HG03025 (cell line): ENCODE measurements around the gene UNC80.

Experiments
- ATAC-seq: cut with Tn5 transposase; IDR thresholded peaks from one replicate; pipeline ENCODE4 v1.9.1; 2021; ENCODE audit warnings: mild to moderate bottlenecking, moderate library complexity; ENCODE audit not compliant: unreplicated experiment, low FRiP score

UNC80 gene

DNA sequence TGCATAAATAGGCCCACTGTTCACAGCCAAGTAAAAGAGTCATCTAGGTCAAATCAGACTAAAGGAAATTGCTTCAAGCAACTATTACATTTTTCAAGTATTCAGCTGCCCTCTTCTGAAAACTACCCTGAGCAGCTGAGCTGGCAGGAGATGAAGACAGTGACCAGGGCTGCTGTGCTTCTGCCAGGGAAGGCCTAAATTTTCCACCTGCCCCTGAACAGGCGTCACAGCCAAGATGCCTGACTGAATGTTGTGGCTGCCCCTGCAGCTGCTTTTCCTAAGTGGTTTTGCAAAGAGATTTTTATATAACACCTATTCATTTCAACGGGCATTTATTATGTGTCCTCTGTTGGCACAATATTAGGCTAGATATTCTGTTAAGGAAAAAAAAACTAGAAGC, 134.1 kb downstream of the UNC80 start:
- no peak for ATAC-seq

DNA sequence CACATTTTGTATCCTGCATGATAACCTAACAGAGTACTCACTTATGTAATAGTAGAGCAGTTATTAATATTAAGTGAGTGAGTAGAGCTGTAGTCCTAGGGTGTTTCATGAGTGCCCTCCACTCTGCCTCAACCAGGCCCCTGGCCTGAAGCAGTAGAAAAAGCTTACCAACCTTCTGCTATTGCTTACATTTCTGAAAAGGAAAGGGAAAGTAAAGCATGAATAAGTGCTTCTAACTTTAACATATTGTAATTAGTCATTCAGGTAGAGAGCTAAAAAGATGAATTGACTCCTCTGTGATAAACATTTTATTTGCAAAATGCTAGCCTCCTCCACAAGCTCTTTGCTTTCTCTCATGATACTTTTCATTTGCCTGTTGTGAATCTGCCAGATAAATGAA, 136.1 kb downstream of the UNC80 start:
- ATAC-seq: no peak

DNA sequence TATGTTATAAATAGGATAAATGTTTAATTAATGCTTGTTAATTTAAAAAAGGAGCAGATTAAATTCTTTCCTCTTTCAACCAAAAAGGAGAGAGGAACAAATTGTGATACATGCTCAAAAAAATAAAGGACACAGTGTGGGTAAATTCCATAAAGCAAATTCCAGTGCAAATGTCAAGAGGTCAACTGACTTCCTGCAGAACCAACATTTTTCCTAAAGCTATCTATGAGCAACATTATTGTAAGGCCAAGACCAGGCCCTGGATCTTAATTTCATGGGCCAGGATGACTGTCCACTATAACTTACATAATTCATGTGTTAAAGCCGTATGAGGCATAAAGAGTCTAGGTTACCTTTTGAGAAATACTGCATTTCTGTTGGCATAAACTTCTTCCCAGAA, 136.9 kb downstream of the UNC80 start:
- no peak for ATAC-seq

DNA sequence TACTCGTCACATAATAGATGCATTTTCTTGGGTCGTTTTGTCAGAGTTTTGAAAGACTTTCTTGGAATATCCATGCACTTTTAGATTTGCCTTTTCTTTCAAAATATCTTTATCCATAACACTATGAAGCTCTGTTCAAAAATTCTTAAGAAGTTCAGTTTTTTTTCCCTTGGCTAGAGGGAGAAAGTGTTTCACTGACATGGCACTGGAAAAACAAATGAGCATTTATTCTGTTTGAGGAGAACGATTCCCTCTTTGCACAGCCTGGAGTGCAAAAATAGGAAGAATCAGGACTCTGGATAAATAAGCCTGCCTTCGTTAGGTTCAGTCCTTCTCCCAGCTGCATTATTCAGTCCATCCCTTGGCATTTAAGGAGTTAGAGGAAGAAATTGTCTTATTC, 139.9 kb downstream of the UNC80 start:
- ATAC-seq: no peak

DNA sequence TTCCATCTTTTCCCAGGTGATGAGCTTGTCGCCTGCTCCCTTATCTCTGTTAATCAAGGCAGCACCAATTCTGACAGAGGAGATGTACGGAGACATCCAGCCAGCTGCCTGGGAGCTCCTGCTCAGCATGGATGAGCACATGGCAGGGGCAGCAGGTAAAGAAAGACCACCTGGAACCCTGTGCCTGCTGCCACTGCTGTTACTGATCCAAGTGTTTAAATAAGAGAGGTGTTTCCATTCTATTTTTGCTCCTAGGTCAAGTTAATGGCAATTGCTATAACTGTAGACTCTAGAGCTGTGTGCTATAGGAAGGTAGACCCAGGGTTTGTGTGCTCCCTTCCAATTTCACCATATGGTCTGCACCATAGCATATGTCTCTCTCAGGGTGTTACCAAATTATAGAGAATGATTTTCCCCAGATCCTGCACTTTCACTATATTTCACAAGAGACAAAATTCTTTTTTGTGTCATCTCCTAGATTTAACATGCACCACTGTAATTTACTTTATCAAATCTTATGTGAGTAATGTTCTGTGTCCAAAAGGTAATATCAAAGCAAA, 142.2 kb downstream of the UNC80 start:
- ATAC-seq: no peak

DNA sequence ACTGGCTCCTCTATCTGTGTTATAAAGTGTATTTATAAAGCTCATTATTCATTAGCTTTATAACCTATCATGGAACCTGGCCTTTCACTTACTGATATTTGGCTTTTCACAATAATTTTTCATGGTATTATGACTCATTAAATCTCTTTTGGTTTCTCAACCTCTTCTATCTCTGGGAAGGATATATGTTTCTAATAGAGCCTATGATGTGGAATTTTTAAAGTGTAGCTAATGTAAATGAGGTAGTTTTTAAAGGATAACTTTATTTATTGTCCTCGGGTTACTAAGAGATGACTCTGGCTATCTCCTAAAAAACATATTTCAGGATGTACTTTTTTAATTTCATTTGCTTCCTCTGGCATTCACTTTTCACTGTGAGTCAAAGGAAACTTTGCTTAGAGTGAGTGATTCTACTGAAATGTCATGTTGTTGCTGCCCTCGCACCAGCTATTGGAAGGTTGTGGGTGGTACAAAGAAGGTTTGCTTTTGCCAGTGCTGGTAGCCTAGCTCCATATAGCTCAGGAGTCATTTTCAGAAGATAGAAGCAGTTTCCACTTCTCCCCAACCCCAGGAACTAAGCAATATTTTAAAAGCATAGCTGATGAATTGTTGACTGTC, 145.6 kb downstream of the UNC80 start:
- ATAC-seq: no peak

DNA sequence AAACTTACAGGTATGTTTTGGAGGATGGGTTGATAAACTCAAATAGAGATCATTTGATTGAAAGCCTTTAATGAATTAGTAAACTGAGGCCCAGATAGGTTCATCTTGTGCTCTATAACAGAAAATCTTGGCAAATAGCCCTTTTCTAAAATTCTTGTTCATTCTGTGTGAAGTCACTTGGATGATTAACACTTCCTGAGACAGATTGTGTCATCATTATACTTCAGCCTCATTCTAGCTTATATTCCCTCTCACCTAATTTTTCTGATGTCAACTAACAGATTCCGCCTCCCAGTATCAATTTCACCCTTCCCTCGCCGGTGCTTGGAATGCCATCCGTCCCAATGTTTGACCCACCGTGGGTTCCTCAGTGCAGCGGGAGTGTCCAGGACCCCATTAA, 146.6 kb downstream of the UNC80 start:
- no peak for ATAC-seq

DNA sequence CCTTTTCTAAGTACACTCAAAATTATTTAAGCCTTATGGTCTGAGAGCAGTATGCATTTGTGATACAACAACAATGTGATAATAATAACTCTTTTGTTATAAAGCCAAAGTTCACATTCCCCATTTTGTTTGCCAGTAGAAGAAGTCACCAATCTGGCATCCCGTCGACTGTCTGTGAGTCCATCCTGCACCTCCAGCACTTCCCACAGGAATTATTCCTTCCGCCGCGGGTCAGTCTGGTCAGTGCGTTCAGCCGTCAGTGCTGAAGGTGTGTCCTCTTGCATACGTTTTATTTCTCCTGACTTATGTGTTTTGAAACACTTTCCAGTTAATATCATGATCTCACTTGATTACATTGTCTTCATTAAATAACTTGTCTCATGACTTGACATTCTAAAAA, 150.5 kb downstream of the UNC80 start:
- no peak for ATAC-seq

DNA sequence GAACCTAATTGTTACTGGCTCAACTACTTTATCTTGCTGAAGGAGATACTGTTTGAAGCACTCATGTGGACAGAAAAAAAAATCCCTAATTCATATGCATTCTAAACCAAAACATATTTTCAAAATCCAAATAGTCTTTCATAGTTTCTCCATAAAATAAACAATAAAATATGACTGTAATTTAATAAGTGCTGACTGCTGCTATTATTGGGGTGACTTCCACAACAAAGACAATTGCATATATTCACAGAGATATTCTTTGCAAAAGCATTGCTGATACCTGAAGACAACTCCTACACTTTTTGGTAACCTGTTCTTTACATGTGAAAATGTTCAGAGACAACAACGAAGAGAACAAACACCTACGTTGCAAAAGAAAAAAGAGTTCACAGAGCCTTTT, 157.7 kb downstream of the UNC80 start:
- ATAC-seq: no peak

DNA sequence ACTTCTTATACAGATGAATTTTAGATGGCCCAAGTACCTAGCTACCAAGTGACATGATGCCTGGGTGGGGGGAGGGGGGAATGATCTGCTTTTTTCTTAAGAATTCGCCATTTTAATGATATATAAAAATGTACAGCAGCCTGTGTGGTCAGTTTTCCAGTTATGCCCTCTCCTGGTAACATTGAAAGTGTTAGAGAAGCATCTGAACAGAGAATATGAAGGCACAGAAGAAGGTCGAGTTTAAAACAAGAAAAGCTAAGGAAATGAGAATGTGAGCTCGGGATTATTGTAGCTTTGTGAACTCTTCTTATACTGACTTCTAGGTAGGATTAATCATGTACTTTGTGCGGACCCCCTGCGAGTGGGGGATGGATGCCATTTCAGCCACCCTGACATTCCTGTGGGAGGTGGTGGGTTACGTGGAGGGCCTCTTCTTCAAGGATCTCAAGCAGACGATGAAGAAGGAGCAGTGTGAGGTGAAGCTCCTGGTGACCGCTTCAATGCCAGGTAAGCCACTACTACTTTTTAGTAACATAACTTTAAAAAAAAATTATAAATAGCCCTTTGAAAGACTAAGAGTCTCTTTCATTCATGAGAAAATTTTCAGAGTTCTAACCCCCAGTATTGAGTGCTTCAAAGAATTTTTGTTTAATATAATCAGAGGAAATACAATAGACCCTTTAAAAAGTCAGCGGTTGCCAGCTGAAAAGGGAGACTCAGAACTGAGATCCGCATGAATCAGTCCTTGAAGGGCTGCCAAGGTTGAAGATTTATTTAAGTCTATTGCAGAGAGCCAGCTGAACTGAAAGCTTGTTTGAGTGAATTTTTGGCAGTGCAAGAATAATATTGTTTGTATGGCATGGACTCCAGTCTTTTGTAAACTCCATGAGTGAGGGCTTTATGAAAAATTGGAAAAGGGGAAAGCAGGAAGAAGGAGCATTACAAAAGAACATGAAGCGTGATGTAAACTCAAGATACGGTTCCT, 162.2 kb downstream of the UNC80 start:
- no peak for ATAC-seq

DNA sequence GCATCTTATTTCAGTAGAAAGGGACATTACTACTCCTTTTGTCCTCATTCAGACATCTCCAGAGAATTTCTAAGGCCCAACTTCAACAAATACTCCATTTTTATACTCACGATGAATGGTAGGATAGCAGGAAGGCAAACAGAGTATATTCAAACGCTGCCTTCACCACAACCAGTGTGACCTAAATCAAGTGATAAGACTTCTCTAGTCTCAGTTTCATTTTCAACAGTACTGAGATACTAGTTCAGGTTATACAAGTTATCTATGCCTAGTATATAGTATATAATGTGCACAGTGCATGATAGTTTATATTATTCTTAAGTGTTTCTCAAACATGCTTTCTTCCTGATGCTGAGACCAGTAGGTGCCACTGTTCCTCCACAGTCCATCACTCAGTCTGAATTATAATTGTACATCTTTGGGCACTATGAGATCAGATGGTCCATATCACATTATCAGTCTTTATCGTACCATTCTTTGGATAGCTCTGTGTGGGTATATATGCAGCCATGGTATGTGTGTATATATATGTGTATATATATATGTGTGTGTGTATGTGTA, 164.6 kb downstream of the UNC80 start:
- no peak for ATAC-seq

DNA sequence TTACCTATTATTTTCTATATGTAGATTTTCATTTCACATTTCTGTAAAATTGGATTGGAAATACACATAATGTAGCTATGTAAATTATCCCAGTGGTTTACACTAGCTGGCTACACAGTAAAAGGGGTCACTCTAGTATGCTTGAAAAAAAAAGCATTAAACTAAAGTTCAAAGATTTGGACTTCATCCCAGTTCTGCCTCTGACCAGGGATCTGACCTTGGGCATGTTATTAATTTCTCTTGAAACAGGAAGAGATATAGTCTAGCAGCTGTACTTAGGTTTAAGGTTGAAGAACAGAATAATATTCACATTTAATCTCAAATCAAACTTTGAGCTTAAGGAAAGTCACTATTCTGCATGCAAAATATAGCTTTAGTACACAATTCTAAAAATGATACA, 166.3 kb downstream of the UNC80 start:
- no peak for ATAC-seq

DNA sequence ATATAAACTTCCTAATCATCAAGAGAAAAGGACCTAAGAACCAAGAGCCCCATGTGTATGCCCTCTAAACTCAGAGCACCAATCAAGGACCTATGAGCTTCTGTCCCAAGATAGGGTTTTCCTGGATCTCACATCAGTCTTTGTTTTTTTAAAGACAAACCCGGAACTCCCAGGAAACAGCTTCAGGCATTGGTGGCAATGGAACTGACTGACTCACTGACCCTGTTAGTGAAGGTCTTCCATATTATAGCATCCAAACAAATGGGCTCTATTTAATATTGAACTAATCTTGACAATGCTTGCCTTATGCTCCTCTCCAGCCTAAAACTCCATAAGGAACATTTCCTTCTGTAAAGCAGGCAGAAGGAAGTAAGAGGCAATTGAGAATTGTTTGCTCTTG, 167.3 kb downstream of the UNC80 start:
- ATAC-seq: no peak

DNA sequence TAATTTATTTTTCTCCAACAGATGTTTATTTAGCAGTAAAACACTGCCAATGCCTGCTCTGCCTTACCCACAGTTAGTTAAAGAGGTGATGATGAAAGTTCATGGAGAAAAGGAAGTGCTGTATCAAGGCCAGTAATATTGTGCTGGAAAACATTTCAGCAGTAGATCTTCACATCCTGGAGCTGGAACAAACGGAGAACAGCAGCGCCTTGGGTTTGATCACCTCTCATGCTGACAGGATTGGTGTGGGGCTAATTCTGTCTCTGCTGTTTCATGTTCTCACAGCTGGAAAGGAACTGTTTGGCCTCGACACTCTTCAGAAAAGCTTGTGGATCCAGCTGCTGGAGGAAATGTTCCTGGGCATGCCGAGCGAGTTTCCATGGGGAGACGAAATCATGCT, 169.3 kb downstream of the UNC80 start:
- no peak for ATAC-seq

DNA sequence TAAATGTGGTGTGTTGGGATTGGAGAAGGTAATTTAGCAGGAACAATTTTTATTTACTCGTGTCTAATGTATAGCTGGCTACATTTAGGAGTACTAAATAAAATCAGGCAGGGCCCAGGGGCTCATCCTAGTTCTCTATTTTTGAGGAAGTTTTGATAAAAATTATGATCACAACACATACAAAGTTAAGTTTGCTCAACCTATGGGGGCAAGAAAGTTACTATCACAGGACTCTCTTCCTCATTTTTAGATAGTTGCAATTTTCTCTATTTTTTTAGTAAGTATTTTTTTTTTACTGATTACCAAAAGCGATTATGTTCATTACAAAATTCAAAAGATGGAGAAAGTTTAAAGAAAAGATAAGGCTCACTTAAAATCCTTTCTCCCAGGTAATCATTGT, 170.8 kb downstream of the UNC80 start:
- ATAC-seq: no peak

DNA sequence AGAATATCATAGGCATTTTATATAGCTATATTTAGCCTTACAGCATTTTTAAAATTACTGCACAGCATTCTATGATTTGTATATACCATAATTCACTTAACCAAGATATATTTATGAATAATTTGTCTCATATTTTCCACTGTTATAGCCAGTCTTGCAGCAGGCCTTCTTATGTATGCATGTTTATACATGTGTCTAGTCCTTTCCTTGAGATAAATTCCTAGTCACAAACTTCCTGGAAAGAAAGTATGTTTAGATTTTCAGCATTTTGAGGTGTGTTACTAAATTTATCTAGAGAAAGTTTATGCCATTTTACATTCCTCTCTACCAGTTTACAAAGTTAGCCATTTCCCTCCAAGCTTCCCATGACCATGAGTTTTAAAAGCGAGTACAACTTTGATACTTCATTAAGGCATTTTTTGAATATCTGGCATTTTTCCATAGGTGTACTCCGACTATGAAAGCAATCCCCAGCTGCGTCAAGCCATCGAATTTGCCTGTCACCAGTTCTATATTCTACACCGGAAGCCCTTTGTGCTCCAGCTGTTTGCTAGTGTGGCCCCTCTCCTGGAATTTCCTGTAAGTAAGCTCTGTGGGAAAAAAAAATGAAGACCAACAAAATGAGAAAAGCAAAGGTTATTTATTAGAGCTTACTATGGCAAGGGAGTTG, 171.4 kb downstream of the UNC80 start:
- no peak for ATAC-seq

DNA sequence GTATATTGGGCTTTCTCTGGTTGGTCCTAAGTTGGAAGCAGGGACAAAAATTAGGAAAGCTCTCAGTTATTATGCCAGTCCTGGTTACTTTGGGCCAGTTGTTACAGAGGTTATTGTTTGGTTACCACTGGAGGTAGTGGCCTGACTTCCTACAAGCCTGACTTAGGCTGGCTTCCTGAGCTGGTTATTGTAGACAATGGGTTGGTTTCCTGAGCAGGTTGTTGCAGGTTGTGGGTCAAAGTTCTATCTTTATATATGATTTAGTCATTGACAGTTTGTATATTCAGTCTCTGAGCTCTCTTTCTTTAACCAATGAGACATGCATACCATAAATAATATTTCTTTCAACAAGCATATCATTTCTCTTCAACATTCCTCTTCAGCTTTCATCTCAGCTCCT, 172.1 kb downstream of the UNC80 start:
- ATAC-seq: no peak

DNA sequence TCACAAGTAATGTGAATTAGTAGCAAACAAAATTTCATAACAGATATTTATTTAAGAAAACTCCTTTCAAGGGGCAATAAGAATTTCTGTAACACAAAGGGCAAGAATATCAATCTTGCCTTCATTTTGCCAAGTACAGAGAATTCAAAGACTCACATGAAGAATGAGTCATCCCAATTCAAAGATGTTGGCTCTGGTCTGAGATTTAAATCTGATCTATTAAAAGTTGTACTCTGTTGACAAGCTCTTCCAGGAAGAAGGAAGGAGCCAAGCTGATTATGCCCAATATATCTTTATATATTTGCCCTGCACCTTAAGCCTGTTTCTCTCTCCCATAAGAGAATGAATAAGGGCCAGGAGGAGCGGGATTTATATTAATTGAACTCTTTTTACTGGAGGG, 174.9 kb downstream of the UNC80 start:
- ATAC-seq: no peak

DNA sequence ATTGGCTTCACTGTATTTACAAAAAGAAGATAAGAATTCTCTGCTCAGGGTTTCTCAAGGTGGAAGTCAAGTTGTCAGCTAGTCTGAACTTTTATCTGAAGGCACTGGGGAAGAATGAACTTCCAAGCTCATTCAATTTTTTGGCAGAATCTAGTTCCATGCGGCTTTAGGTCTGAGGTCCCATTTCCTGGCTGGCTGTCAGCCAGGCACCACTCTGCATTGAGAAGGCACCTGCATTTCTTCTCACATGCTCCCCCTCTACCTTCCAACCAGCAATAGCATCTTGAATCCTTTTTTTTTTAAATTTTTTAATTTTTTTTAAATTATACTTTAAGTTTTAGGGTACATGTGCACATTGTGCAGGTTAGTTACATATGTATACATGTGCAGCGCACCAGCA, 184.6 kb downstream of the UNC80 start:
- ATAC-seq: no peak

DNA sequence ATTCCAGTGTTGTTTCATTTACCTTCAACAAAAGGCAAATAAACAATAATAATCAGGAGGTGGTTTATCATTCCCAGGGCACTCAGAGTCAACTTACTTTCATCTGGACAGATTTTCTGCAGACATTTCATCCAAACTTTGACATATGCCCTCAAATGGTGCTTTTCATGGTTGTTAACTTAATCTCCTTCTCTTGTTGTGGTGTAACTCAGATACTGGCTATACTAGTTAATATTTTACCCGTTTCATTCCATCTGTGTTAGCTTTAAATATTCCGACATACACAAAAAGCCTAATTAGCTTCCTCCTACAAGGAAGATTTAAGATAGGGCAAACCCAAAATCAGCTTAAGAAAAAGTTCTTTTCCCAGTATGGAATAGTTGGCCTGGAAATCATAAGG, 186.4 kb downstream of the UNC80 start:
- ATAC-seq: no peak

DNA sequence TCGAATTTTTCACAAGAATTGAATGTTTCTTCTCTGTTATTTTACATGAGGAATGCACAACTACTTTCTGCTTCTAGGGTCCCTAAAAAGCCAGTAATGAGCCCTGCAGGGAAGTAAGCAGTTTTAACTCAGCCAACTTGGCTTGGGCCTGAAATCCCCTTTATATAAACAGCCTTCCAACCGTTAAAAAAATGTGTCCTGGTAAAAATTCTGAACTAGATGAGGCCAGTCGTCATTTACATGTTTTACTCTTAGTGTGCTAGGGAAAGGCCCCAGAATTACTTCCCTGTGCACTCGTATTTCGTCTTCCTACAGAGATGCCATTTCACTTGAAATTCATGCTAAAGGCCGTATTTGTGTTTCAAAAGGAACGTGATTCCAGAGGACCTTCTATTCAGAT, 188.4 kb downstream of the UNC80 start:
- no peak for ATAC-seq
